Body of pancreas (tissue), 4 donors: ENCODE measurements around the gene PCBP2. TPM values are rescaled to one million over a fixed set of nuclear protein-coding genes. Genes with fewer than 3 reads are reported as not detected.

Experiments
- ATAC-seq: fragments of 150-250 bp; one replicate; pipeline ENCODE4 v1.9.1; 2016
- DNase-seq, 4 donors: peaks; one replicate each; pipeline ENCODE4 v3.0.0-alpha.2; 2019
- H3K27ac ChIP-seq, 4 donors: fragments of 200-600 bp; sonication (generic); 1 replicate in 3 of 4; 2 replicates in 1 of 4; pipeline versions ENCODE4 v1.5.1 to v1.6.1; 2016 to 2019; ENCODE audit warnings: mild to moderate bottlenecking in 1 of 4, mixed read lengths in 1 of 4, moderate library complexity in 1 of 4
- H3K27me3 ChIP-seq, 2 donors: fragments of 200-600 bp; sonication (generic); one replicate each; pipeline ENCODE4 v1.6.0; 2016; ENCODE audit warnings: mild to moderate bottlenecking in 1 of 2
- H3K36me3 ChIP-seq, 2 donors: fragments of 200-600 bp; sonication (generic); replicated peaks in 1 of 2; 2 replicates each; pipeline ENCODE4 v1.5.1; 2016; ENCODE audit warnings: low read depth in 2 of 2; ENCODE audit not compliant: insufficient read depth in 1 of 2
- H3K4me1 ChIP-seq: fragments of 200-600 bp; sonication (generic); one replicate; pipeline ENCODE4 v1.6.0; 2016
- H3K4me3 ChIP-seq, 2 donors: fragments of 200-600 bp; sonication (generic); 1 replicate in 1 of 2; 2 replicates in 1 of 2; pipeline ENCODE4 v1.5.1; 2016 to 2019
- H3K9me3 ChIP-seq, 3 donors: fragments of 200-600 bp; sonication (generic); 1 replicate in 2 of 3; 2 replicates in 1 of 3; pipeline ENCODE4 v1.5.1; 2016
- CTCF ChIP-seq, 7 experiments: fragments of 450-650 bp in 4 of 7; fragments of 200-600 bp in 3 of 7; sonication (generic) in 3 of 7; IDR thresholded peaks; one replicate each; pipeline ENCODE4 v1.5.1; 2016 to 2019; ENCODE audit warnings: antibody characterized with exemption in 7 of 7
- POLR2A ChIP-seq, 3 donors: fragments of 450-650 bp; IDR thresholded peaks; one replicate each; pipeline ENCODE4 v1.6.1; 2016; ENCODE audit warnings: antibody characterized with exemption in 3 of 3, mild to moderate bottlenecking in 2 of 3
- WGBS, 2 donors: methylation state at CpG; one replicate each; pipeline ENCODE4 v1.1.5; 2017; 5-methylcytosine and 5-hydroxymethylcytosine counted together
- intact Hi-C: fragments of 100-400 bp; cut with DNase I; formaldehyde crosslinking; loops from one replicate; pipeline ENCODE4 v1.15.1; 2023
- total RNA-seq, 2 donors: library from RNA; depleted of rRNA; stranded (reverse); fragments of >200 nt; gene quantifications; one replicate each; pipeline ENCODE4 v1.1.0, GENCODE V29; 2016

Gene PCBP2
- total RNA-seq, 2 donors from 2014 or later, result 226 to 308 TPM

GRCh38 chr12:53474077-53474476 is 22.2 kb downstream of the PCBP2 start:
- Histone ChIP-seq H3K27ac (peak overlapping the region in 1 of 4 donors; percentile 34), H3K4me3 (no peak overlapping the region), H3K27me3 (no peaks in the 10 kb centered on the region), H3K4me1 (peaks cover 49% of the 10 kb centered on the region), H3K36me3 (peaks cover 16 to 32% of the 10 kb centered on the region in 2 donors), H3K9me3 (no peaks in the 10 kb centered on the region)
- no peak for DNase-seq
- ATAC-seq, result no peak
- TF ChIP-seq CTCF (IDR thresholded peaks at IDR 0.05), result no peak
- no peak for TF ChIP-seq POLR2A (IDR thresholded peaks at IDR 0.05)
- WGBS, 2 donors, result 53 to 60% methylated on average over 2 of the region's 2 CpGs
- intact Hi-C loops, result no loop called here

- Histone ChIP-seq H3K27me3 (no peaks in the 10 kb centered on the region), H3K9me3 (no peaks in the 10 kb centered on the region), H3K36me3 (peaks cover 9 to 28% of the 10 kb centered on the region in 2 donors), H3K4me1 (peaks cover 49% of the 10 kb centered on the region), H3K4me3 (no peak overlapping the region), H3K27ac (peak overlapping the region in 1 of 4 donors; percentile 29)
- no peak for DNase-seq
- no peak for ATAC-seq
- no peak for TF ChIP-seq CTCF (IDR thresholded peaks at IDR 0.05)
- no peak for TF ChIP-seq POLR2A (IDR thresholded peaks at IDR 0.05)
- 61 to 76% methylated on average over 13 of the region's 13 CpGs for WGBS, 2 donors
- intact Hi-C loops, result no loop called here
Measured at GRCh38 chr12:53474819-53475218, 22.9 kb downstream of the PCBP2 start.

- no peaks in the 10 kb centered on the region for H3K27me3 ChIP-seq
- H3K9me3 ChIP-seq, result no peaks in the 10 kb centered on the region
- intact Hi-C loops, result no loop called here
- no peak overlapping the region for H3K27ac ChIP-seq
- peaks cover 49% of the 10 kb centered on the region for H3K4me1 ChIP-seq
- peaks cover 11 to 33% of the 10 kb centered on the region in 2 donors for H3K36me3 ChIP-seq
- no peak overlapping the region for H3K4me3 ChIP-seq
- WGBS, 2 donors, result 57 to 67% methylated on average over 2 of the region's 2 CpGs
- ATAC-seq, result no peak
- DNase-seq, result no peak
- peak in 1 of 7 experiments; percentile 18 for TF ChIP-seq CTCF (IDR thresholded peaks at IDR 0.05)
- no peak for TF ChIP-seq POLR2A (IDR thresholded peaks at IDR 0.05)
Measured at GRCh38 chr12:53476769-53477209, 24.9 kb downstream of the PCBP2 start.

GRCh38 chr12:53478865-53479264 is 27.0 kb downstream of the PCBP2 start:
- Histone ChIP-seq H3K9me3 (no peaks in the 10 kb centered on the region), H3K4me3 (no peak overlapping the region), H3K36me3 (peaks cover 9 to 39% of the 10 kb centered on the region in 2 donors), H3K27ac (no peak overlapping the region), H3K4me1 (peaks cover 29% of the 10 kb centered on the region), H3K27me3 (no peaks in the 10 kb centered on the region)
- TF ChIP-seq POLR2A (IDR thresholded peaks at IDR 0.05) (no peak), CTCF (IDR thresholded peaks at IDR 0.05) (no peak)
- no peak for ATAC-seq
- intact Hi-C loops, result no loop called here
- DNase-seq, result no peak
- WGBS, 2 donors, result 33 to 36% methylated on average over 1 of the region's 1 CpG

- H3K27me3 ChIP-seq, result no peaks in the 10 kb centered on the region
- H3K4me1 ChIP-seq, result peaks cover 25% of the 10 kb centered on the region
- no peak overlapping the region for H3K4me3 ChIP-seq
- intact Hi-C loops, result no loop called here
- H3K36me3 ChIP-seq, result peaks cover 5 to 39% of the 10 kb centered on the region in 2 donors
- WGBS, 2 donors, result 73 to 92% methylated on average over 5 of the region's 5 CpGs
- DNase-seq (no peak), ATAC-seq (no peak)
- no peaks in the 10 kb centered on the region for H3K9me3 ChIP-seq
- no peak overlapping the region for H3K27ac ChIP-seq
- TF ChIP-seq CTCF (IDR thresholded peaks at IDR 0.05) (no peak), POLR2A (IDR thresholded peaks at IDR 0.05) (no peak)
Measured at GRCh38 chr12:53479331-53479730, 27.4 kb downstream of the PCBP2 start.
